Measurements from ENCODE around the gene SYNDIG1L. TPM values are rescaled to one million over a fixed set of nuclear protein-coding genes. Genes with fewer than 3 reads are reported as not detected.

SYNDIG1L gene
- polyA plus RNA-seq, 4 donors = 0.21 to 0.29 (median 0.26) TPM

GRCh38 chr14:74368026-74368425, 58.0 kb downstream of the SYNDIG1L start:
- no peak for DNase-seq (ENCODE audit: low read depth in 4 of 4, low spot score in 2 of 4)

DNA sequence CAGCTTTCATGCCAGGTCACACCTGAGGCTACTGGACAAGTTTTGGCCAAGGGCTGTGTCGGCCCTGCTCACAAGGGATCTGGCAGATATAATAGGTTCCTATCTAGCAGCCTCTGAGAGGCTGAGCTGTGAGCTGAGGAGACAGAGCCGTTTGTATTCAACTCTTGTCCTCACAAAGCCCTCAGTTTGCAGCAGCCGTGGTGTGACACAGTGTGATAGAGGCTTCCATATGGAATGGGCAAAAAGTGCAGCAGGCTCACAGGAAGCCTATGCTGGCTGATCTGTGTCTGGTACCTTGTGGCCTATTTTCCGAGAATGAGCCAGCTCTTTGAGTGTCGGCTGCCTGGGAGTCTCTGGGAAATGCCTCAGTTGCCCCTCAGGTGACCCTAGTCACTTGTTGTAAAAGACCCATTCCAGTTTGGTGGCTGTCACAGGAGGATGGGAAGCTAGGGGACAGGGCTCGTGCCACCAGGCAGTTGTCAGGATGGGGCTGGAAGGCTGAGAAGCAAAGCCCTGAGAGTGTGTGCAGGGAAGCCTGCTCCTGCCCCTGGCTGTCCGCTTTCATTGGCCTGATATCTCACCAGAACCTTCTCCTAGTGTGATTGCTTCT, 61.6 kb downstream of the SYNDIG1L start:
- no peak for DNase-seq (ENCODE audit: low read depth in 4 of 4, low spot score in 2 of 4)

- DNase-seq (ENCODE audit: low read depth in 4 of 4, low spot score in 2 of 4) = peak; percentile 19 to 76 (median 49)
Measured at GRCh38 chr14:74362361-74362915, 63.6 kb downstream of the SYNDIG1L start.

- DNase-seq (ENCODE audit: low read depth in 4 of 4, low spot score in 2 of 4) = no peak
Measured at GRCh38 chr14:74360163-74360562, 65.8 kb downstream of the SYNDIG1L start.

DNA sequence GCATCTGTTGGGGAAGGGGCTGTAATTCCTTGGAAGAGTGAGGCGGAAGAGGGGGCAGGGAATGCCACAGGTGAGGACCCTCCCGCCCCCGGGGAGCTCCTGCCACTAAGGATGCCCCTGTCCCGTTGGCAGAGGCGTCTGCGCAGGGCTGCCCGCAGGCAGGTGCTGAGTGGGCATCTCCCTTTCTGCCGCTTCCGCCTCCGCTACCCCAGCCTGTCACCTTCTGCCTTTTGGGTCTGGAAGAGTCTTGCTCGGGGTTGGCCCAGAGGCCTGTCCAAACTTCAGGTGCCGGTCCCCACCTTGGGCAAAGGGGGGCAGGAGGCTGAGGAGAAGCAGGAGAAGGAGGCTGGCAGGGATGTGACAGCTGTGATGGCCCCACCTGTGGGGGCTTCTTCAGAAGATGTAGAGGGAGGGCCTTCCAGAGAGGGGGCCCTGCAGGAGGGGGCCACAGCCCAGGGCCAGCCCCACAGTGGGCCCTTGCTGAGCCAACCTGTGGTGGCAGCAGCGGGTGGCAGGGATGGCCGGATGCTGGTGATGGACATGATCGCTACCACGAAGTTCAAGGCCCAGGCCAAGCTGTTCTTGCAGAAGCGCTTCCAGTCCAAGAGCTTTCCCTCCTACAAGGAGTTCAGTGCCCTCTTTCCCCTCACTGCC, 67.7 kb downstream of the SYNDIG1L start:
- no peak for DNase-seq (ENCODE audit: low read depth in 4 of 4, low spot score in 2 of 4)

DNA sequence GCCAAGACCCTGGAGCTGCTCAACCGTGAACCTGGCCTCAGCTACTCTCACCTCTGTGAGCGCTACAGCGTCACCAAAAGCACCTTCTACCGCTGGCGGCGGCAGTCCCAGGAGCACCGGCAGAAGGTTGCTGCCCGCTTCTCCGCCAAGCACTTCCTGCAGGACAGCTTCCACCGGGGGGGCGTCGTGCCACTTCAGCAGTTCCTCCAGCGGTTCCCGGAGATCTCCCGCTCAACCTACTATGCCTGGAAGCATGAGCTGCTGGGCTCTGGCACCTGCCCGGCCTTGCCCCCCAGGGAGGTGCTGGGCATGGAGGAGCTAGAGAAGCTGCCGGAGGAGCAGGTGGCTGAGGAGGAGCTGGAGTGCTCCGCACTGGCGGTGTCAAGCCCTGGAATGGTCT, 68.4 kb downstream of the SYNDIG1L start:
- DNase-seq (ENCODE audit: low read depth in 4 of 4, low spot score in 2 of 4) = no peak

DNA sequence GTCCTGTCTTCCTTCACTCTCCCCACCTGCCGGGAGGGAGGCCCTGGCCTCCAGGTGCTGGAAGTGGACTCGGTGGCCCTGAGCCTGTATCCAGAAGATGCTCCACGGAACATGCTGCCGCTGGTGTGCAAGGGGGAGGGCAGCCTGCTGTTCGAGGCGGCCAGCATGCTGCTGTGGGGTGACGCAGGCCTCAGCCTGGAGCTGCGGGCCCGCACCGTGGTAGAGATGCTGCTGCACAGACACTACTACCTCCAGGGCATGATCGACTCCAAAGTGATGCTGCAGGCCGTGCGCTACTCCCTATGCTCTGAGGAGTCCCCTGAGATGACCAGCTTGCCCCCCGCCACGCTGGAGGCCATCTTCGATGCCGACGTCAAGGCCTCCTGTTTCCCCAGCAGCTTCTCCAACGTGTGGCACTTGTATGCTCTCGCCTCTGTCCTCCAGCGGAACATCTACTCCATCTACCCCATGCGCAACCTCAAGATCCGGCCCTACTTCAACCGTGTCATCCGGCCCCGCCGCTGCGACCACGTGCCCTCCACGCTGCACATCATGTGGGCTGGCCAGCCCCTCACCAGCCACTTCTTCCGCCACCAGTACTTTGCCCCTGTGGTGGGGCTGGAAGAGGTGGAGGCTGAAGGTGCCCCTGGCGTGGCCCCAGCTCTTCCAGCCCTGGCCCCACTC, 69.0 kb downstream of the SYNDIG1L start:
- no peak for DNase-seq (ENCODE audit: low read depth in 4 of 4, low spot score in 2 of 4)

Other genes starting within 250 kb of the SYNDIG1L start
- gene VSX2, start 186.8 kb downstream of the SYNDIG1L start, polyA plus RNA-seq (ENCODE audit: insufficient read length in 4 of 4) = under 1 TPM; 0.05 to 0.11 (median 0.08) TPM
- 100 to 1,000 TPM in 2 of 4 donors, 10 to 100 TPM in 2; 74.6 to 156 (median 116) TPM for gene ABCD4, start 123.3 kb downstream of the SYNDIG1L start, polyA plus RNA-seq (ENCODE audit: insufficient read length in 4 of 4)
- not detected for gene VRTN, start 77.7 kb downstream of the SYNDIG1L start, polyA plus RNA-seq (ENCODE audit: insufficient read length in 4 of 4)
- 100 to 1,000 TPM; 302 to 330 (median 316) TPM for gene NPC2, start 67.1 kb upstream of the SYNDIG1L start, polyA plus RNA-seq (ENCODE audit: insufficient read length in 4 of 4)
- gene ISCA2, start 67.6 kb upstream of the SYNDIG1L start, polyA plus RNA-seq (ENCODE audit: insufficient read length in 4 of 4) = 10 to 100 TPM; 36.1 to 43.5 (median 42.7) TPM
- 1 to 10 TPM; 2.6 to 4.9 (median 3.4) TPM for gene LTBP2, start 186.0 kb upstream of the SYNDIG1L start, polyA plus RNA-seq (ENCODE audit: insufficient read length in 4 of 4)